Activated naive CD4-positive, alpha-beta T cell treated with anti-CD3 and anti-CD28 coated beads, Interleukin-2, amount 50 U/mL, for 72 hours (primary cell): ENCODE data around the gene ERC1. TPM values are rescaled to one million over a fixed set of nuclear protein-coding genes. Genes with fewer than 3 reads are reported as not detected.

ENCODE experiments used
- ATAC-seq, 2 donors: fragments of 150-1000 bp; cut with Tn5 transposase; 2 replicates each; pipeline ENCODE4 v1.10.0; 2021; ENCODE audit warnings: mild to moderate bottlenecking in 2 of 2, moderate library complexity in 2 of 2
- DNase-seq, 2 donors: peaks; one replicate each; pipeline ENCODE4 v3.0.0; 2021 to 2022; ENCODE audit warnings: low spot score in 2 of 2
- H3K27ac Mint-ChIP-seq, 2 donors: one replicate each; pipeline ENCODE4 v1.8.0; 2022; ENCODE audit warnings: mild to moderate bottlenecking in 2 of 2, mixed read lengths in 2 of 2
- H3K36me3 Mint-ChIP-seq, 2 donors: one replicate each; pipeline ENCODE4 v1.8.0; 2022; ENCODE audit warnings: mixed read lengths in 2 of 2
- H3K9me3 Mint-ChIP-seq, 2 donors: one replicate each; pipeline ENCODE4 v1.8.0; 2022; ENCODE audit warnings: mixed read lengths in 2 of 2
- total RNA-seq, 2 donors: library from RNA; stranded (reverse); gene quantifications; one replicate each; pipeline ENCODE4 v1.2.3, GENCODE V29; 2022

Gene ERC1
- total RNA-seq, 2 donors from 2014 or later = 22.5 to 40.9 TPM

GRCh38 chr12:1531654-1532374 lies 540.8 kb downstream of the ERC1 start:
- no peaks in the 10 kb centered on the region for H3K9me3 Mint-ChIP-seq
- H3K36me3 Mint-ChIP-seq = peaks cover 0 to 6% of the 10 kb centered on the region in 2 donors
- DNase-seq = peak in 1 of 2 donors; percentile 12
- H3K27ac Mint-ChIP-seq = no peak overlapping the region
- peak in 1 of 2 donors; percentile 12 for ATAC-seq

GRCh38 chr12:1532375-1533165 lies 541.5 kb downstream of the ERC1 start:
- ATAC-seq (no peak), DNase-seq (no peak)
- Mint-ChIP-seq H3K27ac (no peak overlapping the region), H3K9me3 (no peaks in the 10 kb centered on the region), H3K36me3 (peaks cover 0 to 6% of the 10 kb centered on the region in 2 donors)

GRCh38 chr12:1533205-1533601 lies 542.2 kb downstream of the ERC1 start:
- Mint-ChIP-seq H3K9me3 (no peaks in the 10 kb centered on the region), H3K36me3 (peaks cover 0 to 6% of the 10 kb centered on the region in 2 donors), H3K27ac (no peak overlapping the region)
- ATAC-seq = peak; percentile 9 to 48
- DNase-seq = peak in 1 of 2 donors; percentile 33

- no peak overlapping the region for H3K27ac Mint-ChIP-seq
- DNase-seq = peak; percentile 61 to 77
- ATAC-seq = peak; percentile 79 to 86
- no peaks in the 10 kb centered on the region for H3K9me3 Mint-ChIP-seq
- peaks cover 0 to 6% of the 10 kb centered on the region in 2 donors for H3K36me3 Mint-ChIP-seq
These were observed 542.7 kb downstream of the ERC1 start for GRCh38 chr12:1533602-1534304.

GRCh38 chr12:1534748-1535147 lies 543.7 kb downstream of the ERC1 start:
- no peak overlapping the region for H3K27ac Mint-ChIP-seq
- H3K9me3 Mint-ChIP-seq = no peaks in the 10 kb centered on the region
- ATAC-seq (no peak), DNase-seq (no peak)
- H3K36me3 Mint-ChIP-seq = peaks cover 0 to 5% of the 10 kb centered on the region in 2 donors

- DNase-seq (no peak), ATAC-seq (no peak)
- Mint-ChIP-seq H3K9me3 (no peaks in the 10 kb centered on the region), H3K36me3 (peaks cover 0 to 5% of the 10 kb centered on the region in 2 donors), H3K27ac (no peak overlapping the region)
These were observed 545.8 kb downstream of the ERC1 start for GRCh38 chr12:1536817-1537216.

- ATAC-seq (no peak), DNase-seq (no peak)
- Mint-ChIP-seq H3K9me3 (no peaks in the 10 kb centered on the region), H3K27ac (no peak overlapping the region), H3K36me3 (peaks cover 0 to 5% of the 10 kb centered on the region in 2 donors)
These were observed 548.1 kb downstream of the ERC1 start for GRCh38 chr12:1539135-1539534.

- Mint-ChIP-seq H3K9me3 (no peaks in the 10 kb centered on the region), H3K27ac (no peak overlapping the region), H3K36me3 (peaks cover 0 to 5% of the 10 kb centered on the region in 2 donors)
- DNase-seq (no peak), ATAC-seq (no peak)
These were observed 549.7 kb downstream of the ERC1 start for GRCh38 chr12:1540690-1541089.

- DNase-seq (no peak), ATAC-seq (no peak)
- Mint-ChIP-seq H3K9me3 (no peaks in the 10 kb centered on the region), H3K27ac (no peak overlapping the region), H3K36me3 (peaks cover 0 to 5% of the 10 kb centered on the region in 2 donors)
These were observed 551.6 kb downstream of the ERC1 start for GRCh38 chr12:1542599-1542998.

GRCh38 chr12:1544996-1545700 lies 554.1 kb downstream of the ERC1 start:
- peaks cover 0 to 4% of the 10 kb centered on the region in 2 donors for H3K9me3 Mint-ChIP-seq
- ATAC-seq = no peak
- DNase-seq = no peak
- no peak overlapping the region for H3K27ac Mint-ChIP-seq
- no peaks in the 10 kb centered on the region for H3K36me3 Mint-ChIP-seq

Other genes starting within 250 kb of the ERC1 start
- 100 to 1,000 TPM; 110 to 145 TPM for gene WNK1, start 238.6 kb upstream of the ERC1 start, total RNA-seq
- 10 to 100 TPM in 1 of 2 donors, 1 to 10 TPM in 1; 3.1 to 19.0 TPM for gene RAD52, start 41.5 kb upstream of the ERC1 start, total RNA-seq